Activated naive CD4-positive, alpha-beta T cell treated with anti-CD3 and anti-CD28 coated beads, Interleukin-2, amount 50 U/mL, for 24 hours (primary cell): ENCODE measurements around the gene LRRC27.

Experiments used
- H3K27ac Mint-ChIP-seq: one replicate; pipeline ENCODE4 v1.8.0; 2021; ENCODE audit warnings: mild to moderate bottlenecking, mixed read lengths
- H3K27me3 Mint-ChIP-seq: one replicate; pipeline ENCODE4 v1.8.0; 2021; ENCODE audit warnings: mixed read lengths
- H3K36me3 Mint-ChIP-seq: one replicate; pipeline ENCODE4 v1.8.0; 2021; ENCODE audit warnings: mixed read lengths
- H3K4me1 Mint-ChIP-seq: one replicate; pipeline ENCODE4 v1.8.0; 2021; ENCODE audit warnings: mixed read lengths
- H3K4me3 Mint-ChIP-seq: one replicate; pipeline ENCODE4 v1.8.0; 2021; ENCODE audit warnings: mild to moderate bottlenecking, mixed read lengths
- H3K9me3 Mint-ChIP-seq: one replicate; pipeline ENCODE4 v1.8.0; 2021; ENCODE audit warnings: mixed read lengths

LRRC27 gene

GRCh38 chr10:132366499-132366898, 34.5 kb downstream of the LRRC27 start:
- Mint-ChIP-seq H3K27me3 (no peaks in the 10 kb centered on the region), H3K9me3 (no peaks in the 10 kb centered on the region), H3K4me1 (no peaks in the 10 kb centered on the region), H3K4me3 (no peak overlapping the region), H3K36me3 (peaks cover 9% of the 10 kb centered on the region), H3K27ac (no peak overlapping the region)

GRCh38 chr10:132368391-132368790, 36.4 kb downstream of the LRRC27 start:
- no peaks in the 10 kb centered on the region for H3K27me3 Mint-ChIP-seq
- H3K4me3 Mint-ChIP-seq, result no peak overlapping the region
- peaks cover 9% of the 10 kb centered on the region for H3K36me3 Mint-ChIP-seq
- peaks cover 5% of the 10 kb centered on the region for H3K4me1 Mint-ChIP-seq
- H3K9me3 Mint-ChIP-seq, result no peaks in the 10 kb centered on the region
- H3K27ac Mint-ChIP-seq, result no peak overlapping the region

GRCh38 chr10:132368881-132369635, 37.1 kb downstream of the LRRC27 start:
- peaks cover 5% of the 10 kb centered on the region for H3K4me1 Mint-ChIP-seq
- no peak overlapping the region for H3K4me3 Mint-ChIP-seq
- H3K36me3 Mint-ChIP-seq, result peaks cover 9% of the 10 kb centered on the region
- H3K27ac Mint-ChIP-seq, result no peak overlapping the region
- H3K27me3 Mint-ChIP-seq, result no peaks in the 10 kb centered on the region
- no peaks in the 10 kb centered on the region for H3K9me3 Mint-ChIP-seq

- Mint-ChIP-seq H3K27ac (no peak overlapping the region), H3K36me3 (peaks cover 9% of the 10 kb centered on the region), H3K4me3 (no peak overlapping the region), H3K4me1 (peaks cover 5% of the 10 kb centered on the region), H3K27me3 (no peaks in the 10 kb centered on the region), H3K9me3 (no peaks in the 10 kb centered on the region)
Observed at GRCh38 chr10:132369636-132370185, 37.7 kb downstream of the LRRC27 start.

GRCh38 chr10:132370426-132371340, 38.7 kb downstream of the LRRC27 start:
- H3K36me3 Mint-ChIP-seq, result peaks cover 9% of the 10 kb centered on the region
- H3K4me3 Mint-ChIP-seq, result no peak overlapping the region
- H3K27me3 Mint-ChIP-seq, result no peaks in the 10 kb centered on the region
- H3K27ac Mint-ChIP-seq, result no peak overlapping the region
- peaks cover 5% of the 10 kb centered on the region for H3K4me1 Mint-ChIP-seq
- H3K9me3 Mint-ChIP-seq, result no peaks in the 10 kb centered on the region

- peaks cover 9% of the 10 kb centered on the region for H3K36me3 Mint-ChIP-seq
- H3K4me3 Mint-ChIP-seq, result no peak overlapping the region
- no peaks in the 10 kb centered on the region for H3K27me3 Mint-ChIP-seq
- H3K27ac Mint-ChIP-seq, result no peak overlapping the region
- no peaks in the 10 kb centered on the region for H3K9me3 Mint-ChIP-seq
- peaks cover 5% of the 10 kb centered on the region for H3K4me1 Mint-ChIP-seq
Observed at GRCh38 chr10:132371641-132372081, 39.7 kb downstream of the LRRC27 start.

GRCh38 chr10:132372516-132373095, 40.6 kb downstream of the LRRC27 start:
- Mint-ChIP-seq H3K4me3 (no peak overlapping the region), H3K27ac (no peak overlapping the region), H3K27me3 (no peaks in the 10 kb centered on the region), H3K36me3 (peaks cover under 1% of the 10 kb centered on the region), H3K4me1 (peaks cover 5% of the 10 kb centered on the region), H3K9me3 (no peaks in the 10 kb centered on the region)

- H3K4me3 Mint-ChIP-seq, result no peak overlapping the region
- H3K9me3 Mint-ChIP-seq, result no peaks in the 10 kb centered on the region
- H3K4me1 Mint-ChIP-seq, result peaks cover 5% of the 10 kb centered on the region
- H3K27me3 Mint-ChIP-seq, result no peaks in the 10 kb centered on the region
- H3K27ac Mint-ChIP-seq, result no peak overlapping the region
- no peaks in the 10 kb centered on the region for H3K36me3 Mint-ChIP-seq
Observed at GRCh38 chr10:132373241-132373955, 41.4 kb downstream of the LRRC27 start.

- Mint-ChIP-seq H3K9me3 (no peaks in the 10 kb centered on the region), H3K4me1 (peaks cover 5% of the 10 kb centered on the region), H3K4me3 (no peak overlapping the region), H3K36me3 (no peaks in the 10 kb centered on the region), H3K27ac (no peak overlapping the region), H3K27me3 (no peaks in the 10 kb centered on the region)
Observed at GRCh38 chr10:132374176-132374575, 42.2 kb downstream of the LRRC27 start.

- Mint-ChIP-seq H3K36me3 (peaks cover 2% of the 10 kb centered on the region), H3K9me3 (no peaks in the 10 kb centered on the region), H3K27ac (no peak overlapping the region), H3K27me3 (no peaks in the 10 kb centered on the region), H3K4me3 (no peak overlapping the region), H3K4me1 (peaks cover 5% of the 10 kb centered on the region)
Observed at GRCh38 chr10:132374612-132375011, 42.6 kb downstream of the LRRC27 start.

GRCh38 chr10:132375116-132375794, 43.3 kb downstream of the LRRC27 start:
- H3K27me3 Mint-ChIP-seq, result no peaks in the 10 kb centered on the region
- H3K36me3 Mint-ChIP-seq, result peaks cover 2% of the 10 kb centered on the region
- H3K4me3 Mint-ChIP-seq, result no peak overlapping the region
- H3K9me3 Mint-ChIP-seq, result no peaks in the 10 kb centered on the region
- H3K4me1 Mint-ChIP-seq, result peaks cover 5% of the 10 kb centered on the region
- H3K27ac Mint-ChIP-seq, result no peak overlapping the region

- peaks cover 5% of the 10 kb centered on the region for H3K4me1 Mint-ChIP-seq
- no peaks in the 10 kb centered on the region for H3K9me3 Mint-ChIP-seq
- no peaks in the 10 kb centered on the region for H3K27me3 Mint-ChIP-seq
- no peak overlapping the region for H3K27ac Mint-ChIP-seq
- H3K4me3 Mint-ChIP-seq, result no peak overlapping the region
- H3K36me3 Mint-ChIP-seq, result peaks cover 2% of the 10 kb centered on the region
Observed at GRCh38 chr10:132375795-132376297, 43.9 kb downstream of the LRRC27 start.

GRCh38 chr10:132376394-132376851, 44.4 kb downstream of the LRRC27 start:
- no peak overlapping the region for H3K27ac Mint-ChIP-seq
- no peaks in the 10 kb centered on the region for H3K9me3 Mint-ChIP-seq
- no peak overlapping the region for H3K4me3 Mint-ChIP-seq
- no peaks in the 10 kb centered on the region for H3K27me3 Mint-ChIP-seq
- H3K4me1 Mint-ChIP-seq, result peaks cover 6% of the 10 kb centered on the region
- peaks cover 2% of the 10 kb centered on the region for H3K36me3 Mint-ChIP-seq

GRCh38 chr10:132377326-132377725, 45.3 kb downstream of the LRRC27 start:
- Mint-ChIP-seq H3K27me3 (no peaks in the 10 kb centered on the region), H3K9me3 (no peaks in the 10 kb centered on the region), H3K4me3 (no peak overlapping the region), H3K27ac (no peak overlapping the region), H3K36me3 (peaks cover 2% of the 10 kb centered on the region), H3K4me1 (peaks cover 4% of the 10 kb centered on the region)
